Measurements from ENCODE around the gene TMEM185B. TPM values are rescaled to one million over a fixed set of nuclear protein-coding genes. Genes with fewer than 3 reads are reported as not detected.
"Not testable (repeated sequence)": the region's sequence is repeated elsewhere in the genome, so short reads cannot be mapped to it uniquely, and the experiment has no call there.

The TMEM185B gene
- polyA plus RNA-seq, 1 donor: 16.7 TPM

- no peak for DNase-seq
Measured at GRCh38 chr2:120204945-120205670, 18.1 kb downstream of the TMEM185B start.

GRCh38 chr2:120204417-120204816 lies 18.8 kb downstream of the TMEM185B start:
- no peak for DNase-seq

- DNase-seq: no peak
Measured at GRCh38 chr2:120204022-120204405, 19.2 kb downstream of the TMEM185B start.

GRCh38 chr2:120203251-120204021 lies 19.8 kb downstream of the TMEM185B start:
- DNase-seq: peak; percentile 68

- not testable (repeated sequence) for DNase-seq
Measured at GRCh38 chr2:120199817-120200459, 23.3 kb downstream of the TMEM185B start.

- DNase-seq: no peak
Measured at GRCh38 chr2:120195553-120195952, 27.6 kb downstream of the TMEM185B start.

- DNase-seq: no peak
Measured at GRCh38 chr2:120192280-120192679, 30.9 kb downstream of the TMEM185B start.

- no peak for DNase-seq
Measured at GRCh38 chr2:120189189-120189588, 34.0 kb downstream of the TMEM185B start.

- no peak for DNase-seq
Measured at GRCh38 chr2:120182019-120182560, 41.1 kb downstream of the TMEM185B start.

GRCh38 chr2:120180066-120180465 lies 43.1 kb downstream of the TMEM185B start:
- DNase-seq: no peak

GRCh38 chr2:120179396-120179795 lies 43.8 kb downstream of the TMEM185B start:
- DNase-seq: no peak

GRCh38 chr2:120177973-120178372 lies 45.2 kb downstream of the TMEM185B start:
- no peak for DNase-seq

GRCh38 chr2:120177001-120177621 lies 46.1 kb downstream of the TMEM185B start:
- no peak for DNase-seq

- DNase-seq: no peak
Measured at GRCh38 chr2:120176526-120176925, 46.7 kb downstream of the TMEM185B start.

GRCh38 chr2:120174963-120175581 lies 48.1 kb downstream of the TMEM185B start:
- peak; percentile 78 for DNase-seq

Other genes with a start within 250 kb of the TMEM185B start
- 15.4 TPM for gene EPB41L5, start 210.3 kb downstream of the TMEM185B start, polyA plus RNA-seq (ENCODE audit: insufficient read length)
- 48.5 TPM for gene RALB, start 29.5 kb upstream of the TMEM185B start, polyA plus RNA-seq (ENCODE audit: insufficient read length)
- 0.90 TPM for gene INHBB, start 122.7 kb upstream of the TMEM185B start, polyA plus RNA-seq (ENCODE audit: insufficient read length)